ENCODE measurements around the gene CLDN20. TPM values are rescaled to one million over a fixed set of nuclear protein-coding genes. Genes with fewer than 3 reads are reported as not detected.
"Not testable (repeated sequence)": the region's sequence is repeated elsewhere in the genome, so short reads cannot be mapped to it uniquely, and the experiment has no call there.

CLDN20 gene
- total RNA-seq, result not detected

- CTCF ChIA-PET, result interaction anchor here (0.8 kb wide), 1 partner anchor 15 kb away, joined by 3 read pairs; no protein-coding TSS in a partner anchor
- Mint-ChIP-seq H3K9me3 (ENCODE audit: low read depth) (no peaks in the 10 kb centered on the region), H3K27me3 (no peaks in the 10 kb centered on the region), H3K36me3 (peaks cover 26% of the 10 kb centered on the region), H3K4me3 (no peak within 1 kb of the TSS), H3K27ac (no peak within 1 kb of the TSS), H3K4me1 (peaks cover 8% of the 10 kb centered on the region)
- ATAC-seq (no peak), DNase-seq (no peak)
These were observed at the start of gene CLDN20 for GRCh38 chr6:155263373-155264063. Gene CLDN20 (plus strand): TSS chr6:155264013. CDS start chr6:155275720, 11,707 bp downstream.

- Mint-ChIP-seq H3K9me3 (ENCODE audit: low read depth) (no peaks in the 10 kb centered on the region), H3K4me3 (no peak overlapping the region), H3K4me1 (no peaks in the 10 kb centered on the region), H3K36me3 (peaks cover 5% of the 10 kb centered on the region), H3K27ac (no peak overlapping the region), H3K27me3 (peaks cover 12% of the 10 kb centered on the region)
- no peak for DNase-seq
- CTCF ChIA-PET, result no interaction called here
- no peak for ATAC-seq
These were observed 47.9 kb upstream of the CLDN20 start for GRCh38 chr6:155215906-155216305.

- H3K4me1 Mint-ChIP-seq, result no peaks in the 10 kb centered on the region
- no peak overlapping the region for H3K27ac Mint-ChIP-seq
- no peaks in the 10 kb centered on the region for H3K9me3 Mint-ChIP-seq (ENCODE audit: low read depth)
- ATAC-seq (no peak), DNase-seq (no peak)
- H3K4me3 Mint-ChIP-seq, result no peak overlapping the region
- H3K36me3 Mint-ChIP-seq, result peaks cover 5% of the 10 kb centered on the region
- CTCF ChIA-PET, result no interaction called here
- H3K27me3 Mint-ChIP-seq, result peaks cover 12% of the 10 kb centered on the region
These were observed 47.3 kb upstream of the CLDN20 start for GRCh38 chr6:155216312-155217046.

- DNase-seq; H3K4me3 Mint-ChIP-seq; H3K9me3 Mint-ChIP-seq (ENCODE audit: low read depth); CTCF ChIA-PET; ATAC-seq; H3K4me1 Mint-ChIP-seq; H3K27ac Mint-ChIP-seq; H3K36me3 Mint-ChIP-seq: not testable (repeated sequence)
- H3K27me3 Mint-ChIP-seq, result peaks cover 12% of the 10 kb centered on the region
These were observed 45.1 kb upstream of the CLDN20 start for GRCh38 chr6:155218711-155219110.

GRCh38 chr6:155219299-155219698 is 44.5 kb upstream of the CLDN20 start:
- CTCF ChIA-PET, result no interaction called here
- DNase-seq (no peak), ATAC-seq (no peak)
- Mint-ChIP-seq H3K36me3 (peaks cover 2% of the 10 kb centered on the region), H3K27me3 (peaks cover 12% of the 10 kb centered on the region), H3K4me3 (no peak overlapping the region), H3K9me3 (ENCODE audit: low read depth) (no peaks in the 10 kb centered on the region), H3K4me1 (peaks cover 11% of the 10 kb centered on the region), H3K27ac (no peak overlapping the region)

- CTCF ChIA-PET, result no interaction called here
- ATAC-seq (no peak), DNase-seq (no peak)
- H3K27me3 Mint-ChIP-seq, result peaks cover 12% of the 10 kb centered on the region
- no peak overlapping the region for H3K4me3 Mint-ChIP-seq
- H3K27ac Mint-ChIP-seq, result no peak overlapping the region
- peaks cover 2% of the 10 kb centered on the region for H3K36me3 Mint-ChIP-seq
- no peaks in the 10 kb centered on the region for H3K9me3 Mint-ChIP-seq (ENCODE audit: low read depth)
- H3K4me1 Mint-ChIP-seq, result peaks cover 17% of the 10 kb centered on the region
These were observed 43.9 kb upstream of the CLDN20 start for GRCh38 chr6:155219858-155220301.

- CTCF ChIA-PET, result no interaction called here
These were observed 42.7 kb upstream of the CLDN20 start for GRCh38 chr6:155221086-155221485.

GRCh38 chr6:155222506-155222905 is 41.3 kb upstream of the CLDN20 start:
- no peak for DNase-seq
- peaks cover 21% of the 10 kb centered on the region for H3K4me1 Mint-ChIP-seq
- peaks cover 3% of the 10 kb centered on the region for H3K27me3 Mint-ChIP-seq
- CTCF ChIA-PET, result interaction anchor here (0.7 to 1.9 kb wide), 3 partner anchors 35 to 95 kb away, joined by 3 to 5 read pairs (median 4); no protein-coding TSS in a partner anchor
- H3K4me3 Mint-ChIP-seq, result no peak overlapping the region
- no peak for ATAC-seq
- H3K9me3 Mint-ChIP-seq (ENCODE audit: low read depth), result no peaks in the 10 kb centered on the region
- no peak overlapping the region for H3K27ac Mint-ChIP-seq
- peaks cover 2% of the 10 kb centered on the region for H3K36me3 Mint-ChIP-seq

More at GRCh38 chr6:155221086-155221485, 42.7 kb upstream of the CLDN20 start:
- ATAC-seq (no peak), DNase-seq (no peak)
- Mint-ChIP-seq H3K36me3 (peaks cover 2% of the 10 kb centered on the region), H3K27me3 (peaks cover 9% of the 10 kb centered on the region), H3K9me3 (ENCODE audit: low read depth) (no peaks in the 10 kb centered on the region), H3K27ac (no peak overlapping the region), H3K4me1 (peaks cover 21% of the 10 kb centered on the region), H3K4me3 (no peak overlapping the region)

GRCh38 chr6:155223646-155224451 is 40.0 kb upstream of the CLDN20 start:
- DNase-seq, result peak; percentile 81
- CTCF ChIA-PET, result interaction anchor here (0.9 to 1.9 kb wide), 5 partner anchors 10 to 296 kb away, joined by 3 to 6 read pairs (median 4); no protein-coding TSS in a partner anchor
- Mint-ChIP-seq H3K4me3 (peak overlapping the region; percentile 37), H3K9me3 (ENCODE audit: low read depth) (no peaks in the 10 kb centered on the region), H3K4me1 (peaks cover 21% of the 10 kb centered on the region), H3K27me3 (no peaks in the 10 kb centered on the region), H3K27ac (peak overlapping the region; percentile 84), H3K36me3 (peaks cover 2% of the 10 kb centered on the region)
- peak; percentile 95 for ATAC-seq

- Mint-ChIP-seq H3K9me3 (ENCODE audit: low read depth) (no peaks in the 10 kb centered on the region), H3K4me1 (peaks cover 21% of the 10 kb centered on the region), H3K36me3 (peaks cover 3% of the 10 kb centered on the region), H3K27ac (peak overlapping the region; percentile 84), H3K4me3 (no peak overlapping the region), H3K27me3 (no peaks in the 10 kb centered on the region)
- CTCF ChIA-PET, result interaction anchor here (0.9 to 1.5 kb wide), 3 partner anchors 35 to 296 kb away, joined by 3 to 6 read pairs (median 4); no protein-coding TSS in a partner anchor
- ATAC-seq (peak; percentile 2), DNase-seq (no peak)
These were observed 39.2 kb upstream of the CLDN20 start for GRCh38 chr6:155224618-155225017.

- DNase-seq, result no peak
- no peak for ATAC-seq
- H3K27ac Mint-ChIP-seq, result no peak overlapping the region
These were observed 36.8 kb upstream of the CLDN20 start for GRCh38 chr6:155227046-155227445.

GRCh38 chr6:155228546-155229166 is 35.2 kb upstream of the CLDN20 start:
- no peak for DNase-seq
- H3K4me1 Mint-ChIP-seq, result peaks cover 17% of the 10 kb centered on the region
- H3K27ac Mint-ChIP-seq, result no peak overlapping the region
- H3K4me3 Mint-ChIP-seq, result no peak overlapping the region
- no peaks in the 10 kb centered on the region for H3K9me3 Mint-ChIP-seq (ENCODE audit: low read depth)
- H3K27me3 Mint-ChIP-seq, result no peaks in the 10 kb centered on the region
- CTCF ChIA-PET, result no interaction called here
- peaks cover 5% of the 10 kb centered on the region for H3K36me3 Mint-ChIP-seq
- no peak for ATAC-seq

More at GRCh38 chr6:155227046-155227445, 36.8 kb upstream of the CLDN20 start:
- Mint-ChIP-seq H3K9me3 (ENCODE audit: low read depth) (no peaks in the 10 kb centered on the region), H3K27me3 (no peaks in the 10 kb centered on the region), H3K36me3 (peaks cover 5% of the 10 kb centered on the region), H3K4me3 (no peak overlapping the region), H3K4me1 (peaks cover 21% of the 10 kb centered on the region)
- CTCF ChIA-PET, result interaction anchor here (1.2 kb wide), 1 partner anchor 308 kb away, joined by 3 read pairs; no protein-coding TSS in a partner anchor

GRCh38 chr6:155230975-155231374 is 32.8 kb upstream of the CLDN20 start:
- DNase-seq; H3K9me3 Mint-ChIP-seq (ENCODE audit: low read depth); H3K36me3 Mint-ChIP-seq; ATAC-seq; H3K4me1 Mint-ChIP-seq; H3K27me3 Mint-ChIP-seq; H3K4me3 Mint-ChIP-seq; H3K27ac Mint-ChIP-seq: not testable (repeated sequence)
- CTCF ChIA-PET, result interaction anchor here (0.8 kb wide), 1 partner anchor 50 kb away, joined by 3 read pairs; no protein-coding TSS in a partner anchor

All from activated CD8-positive, alpha-beta memory T cell treated with anti-CD3 and anti-CD28 coated beads, Interleukin-2, amount 10 ng/mL, durations not matched to agents 7 days and 5 days (primary cell).